MM.1S (cell line): Measurements from ENCODE around the gene PLEKHH3.

Experiments used
- DNase-seq: peaks from one replicate; pipeline ENCODE4 v3.0.0-alpha.2; 2015
- H2AFZ ChIP-seq: fragments of 300-600 bp; sonication (generic); 2 replicates; pipeline ENCODE4 v1.6.0; 2016; ENCODE audit warnings: antibody characterized with exemption, low read length
- H3F3A ChIP-seq: fragments of 300-600 bp; sonication (generic); 2 replicates; pipeline ENCODE4 v1.6.1; 2016; ENCODE audit warnings: mild to moderate bottlenecking, antibody characterized with exemption, low read length, moderate library complexity, mixed read lengths; ENCODE audit not compliant: insufficient read depth
- H3K27ac ChIP-seq: fragments of 300-600 bp; sonication (generic); 2 replicates; pipeline ENCODE4 v1.5.1; 2016; ENCODE audit warnings: mild to moderate bottlenecking, low read length
- H3K27me3 ChIP-seq: fragments of 300-600 bp; sonication (generic); replicated peaks from 2 replicates; pipeline ENCODE4 v1.6.0; 2016; ENCODE audit warnings: low read length; ENCODE audit not compliant: insufficient read depth
- H3K36me3 ChIP-seq: fragments of 300-600 bp; sonication (generic); replicated peaks from 2 replicates; pipeline ENCODE4 v1.6.1; 2016; ENCODE audit warnings: mild to moderate bottlenecking, low read length, mixed read lengths; ENCODE audit not compliant: insufficient read depth
- H3K4me1 ChIP-seq: fragments of 300-600 bp; sonication (generic); 2 replicates; pipeline ENCODE4 v1.6.1; 2016; ENCODE audit warnings: low read length, mixed read lengths
- H3K4me2 ChIP-seq: fragments of 300-600 bp; sonication (generic); 2 replicates; pipeline ENCODE4 v1.6.0; 2016; ENCODE audit warnings: low read depth, low read length
- H3K4me3 ChIP-seq: fragments of 300-600 bp; sonication (generic); 2 replicates; pipeline ENCODE4 v1.5.1; 2016; ENCODE audit warnings: low read length, mixed read lengths
- H3K79me2 ChIP-seq: fragments of 300-600 bp; sonication (generic); 2 replicates; pipeline ENCODE4 v1.6.1; 2016; ENCODE audit warnings: mixed run types, low read length, mixed read lengths
- H3K9ac ChIP-seq: fragments of 300-600 bp; sonication (generic); 2 replicates; pipeline ENCODE4 v1.6.1; 2016; ENCODE audit warnings: low read length, mixed read lengths
- H3K9me2 ChIP-seq: fragments of 300-600 bp; sonication (generic); replicated peaks from 2 replicates; pipeline ENCODE4 v1.6.1; 2016; ENCODE audit warnings: mild to moderate bottlenecking, low read length, mixed read lengths; ENCODE audit not compliant: insufficient read depth
- H3K9me3 ChIP-seq: fragments of 300-600 bp; sonication (generic); replicated peaks from 2 replicates; pipeline ENCODE4 v1.6.1; 2016; ENCODE audit warnings: mild to moderate bottlenecking, low read length, mixed read lengths; ENCODE audit not compliant: insufficient read depth
- H4K20me1 ChIP-seq: fragments of 300-600 bp; sonication (generic); 2 replicates; pipeline ENCODE4 v1.6.1; 2016; ENCODE audit warnings: mild to moderate bottlenecking, low read length, moderate library complexity, mixed read lengths; ENCODE audit not compliant: insufficient read depth
- CTCF ChIP-seq: fragments of 300-600 bp; sonication (generic); IDR thresholded peaks from 2 replicates; pipeline ENCODE4 v1.5.1; 2016; ENCODE audit warnings: antibody characterized with exemption, low read length, mixed read lengths
- EZH2 ChIP-seq: fragments of 300-600 bp; sonication (generic); optimal IDR thresholded peaks from 2 replicates; pipeline ENCODE3; 2017; ENCODE audit warnings: low read depth, mild to moderate bottlenecking, antibody characterized with exemption, low read length, mixed read lengths
- EZH2phosphoT487 ChIP-seq: fragments of 300-600 bp; sonication (generic); IDR thresholded peaks from 2 replicates; pipeline ENCODE4 v1.6.1; 2018; ENCODE audit warnings: antibody characterized with exemption, low read length

Gene PLEKHH3

GRCh38 chr17:42702446-42702845 is 25.7 kb upstream of the PLEKHH3 start:
- Histone ChIP-seq H3K27ac (no peak overlapping the region), H4K20me1 (no peaks in the 10 kb centered on the region), H3K4me2 (no peak overlapping the region), H3K79me2 (no peaks in the 10 kb centered on the region), H3K36me3 (0 out of 2 replicates have a peak, but pooled peaks cover under 1% of the 10 kb centered on the region), H2AFZ (no peak overlapping the region), H3K9me3 (no peaks in the 10 kb centered on the region), H3K27me3 (no peaks in the 10 kb centered on the region), H3K4me3 (no peak overlapping the region), H3K9me2 (no peaks in the 10 kb centered on the region), H3K4me1 (peaks cover 18% of the 10 kb centered on the region), H3F3A (peaks cover 9% of the 10 kb centered on the region), H3K9ac (no peak overlapping the region)
- no peak for TF ChIP-seq CTCF
- TF ChIP-seq EZH2phosphoT487 = no peak
- TF ChIP-seq EZH2 = no peak
- DNase-seq = no peak

GRCh38 chr17:42700586-42701289 is 23.9 kb upstream of the PLEKHH3 start:
- Histone ChIP-seq H3K36me3 (no peaks in the 10 kb centered on the region), H4K20me1 (no peaks in the 10 kb centered on the region), H3K79me2 (no peaks in the 10 kb centered on the region), H3K27me3 (no peaks in the 10 kb centered on the region), H3K4me1 (peaks cover 12% of the 10 kb centered on the region), H3F3A (peaks cover 7% of the 10 kb centered on the region), H3K27ac (no peak overlapping the region), H3K9ac (no peak overlapping the region), H2AFZ (no peak overlapping the region), H3K9me2 (no peaks in the 10 kb centered on the region), H3K4me2 (no peak overlapping the region), H3K9me3 (no peaks in the 10 kb centered on the region), H3K4me3 (no peak overlapping the region)
- DNase-seq = no peak
- TF ChIP-seq EZH2phosphoT487 (no peak), EZH2 (no peak), CTCF (no peak)

DNA sequence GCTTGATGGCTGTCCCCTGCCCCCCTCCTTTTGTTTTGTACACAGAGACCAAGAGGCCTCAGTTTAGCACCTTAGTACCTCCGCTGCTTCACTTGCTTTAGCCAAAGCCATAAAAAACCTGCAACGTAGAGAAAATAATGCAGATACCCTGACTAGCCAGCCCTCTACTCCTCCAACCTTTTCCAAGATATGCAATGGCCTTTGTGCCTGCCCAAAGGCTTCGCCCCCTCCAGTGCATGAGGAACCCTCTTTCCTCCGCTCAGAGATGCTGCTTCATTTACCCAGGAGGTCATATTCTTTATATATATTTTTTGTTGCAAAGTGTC is 22.6 kb upstream of the PLEKHH3 start:
- no peaks in the 10 kb centered on the region for H3K36me3 ChIP-seq
- TF ChIP-seq CTCF (no peak), EZH2phosphoT487 (no peak), EZH2 (no peak)

More for the DNA sequence above, 22.6 kb upstream of the PLEKHH3 start:
- no peaks in the 10 kb centered on the region for H3F3A ChIP-seq
- no peak overlapping the region for H2AFZ ChIP-seq
- H3K27ac ChIP-seq = no peak overlapping the region
- DNase-seq = no peak
- H3K9me3 ChIP-seq = no peaks in the 10 kb centered on the region
- no peak overlapping the region for H3K4me2 ChIP-seq
- H3K4me3 ChIP-seq = no peak overlapping the region
- H4K20me1 ChIP-seq = no peaks in the 10 kb centered on the region
- no peaks in the 10 kb centered on the region for H3K27me3 ChIP-seq
- H3K4me1 ChIP-seq = peaks cover 1% of the 10 kb centered on the region
- no peaks in the 10 kb centered on the region for H3K9me2 ChIP-seq
- no peaks in the 10 kb centered on the region for H3K79me2 ChIP-seq
- H3K9ac ChIP-seq = no peak overlapping the region
